ENCODE results near the gene LRRC52. TPM values are rescaled to one million over a fixed set of nuclear protein-coding genes. Genes with fewer than 3 reads are reported as not detected.
A peak's percentile ranks its signal among the peaks of the same experiment; 100 is the strongest.

LRRC52 gene, protein sequence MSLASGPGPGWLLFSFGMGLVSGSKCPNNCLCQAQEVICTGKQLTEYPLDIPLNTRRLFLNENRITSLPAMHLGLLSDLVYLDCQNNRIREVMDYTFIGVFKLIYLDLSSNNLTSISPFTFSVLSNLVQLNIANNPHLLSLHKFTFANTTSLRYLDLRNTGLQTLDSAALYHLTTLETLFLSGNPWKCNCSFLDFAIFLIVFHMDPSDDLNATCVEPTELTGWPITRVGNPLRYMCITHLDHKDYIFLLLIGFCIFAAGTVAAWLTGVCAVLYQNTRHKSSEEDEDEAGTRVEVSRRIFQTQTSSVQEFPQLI
- total RNA-seq = not detected

DNA sequence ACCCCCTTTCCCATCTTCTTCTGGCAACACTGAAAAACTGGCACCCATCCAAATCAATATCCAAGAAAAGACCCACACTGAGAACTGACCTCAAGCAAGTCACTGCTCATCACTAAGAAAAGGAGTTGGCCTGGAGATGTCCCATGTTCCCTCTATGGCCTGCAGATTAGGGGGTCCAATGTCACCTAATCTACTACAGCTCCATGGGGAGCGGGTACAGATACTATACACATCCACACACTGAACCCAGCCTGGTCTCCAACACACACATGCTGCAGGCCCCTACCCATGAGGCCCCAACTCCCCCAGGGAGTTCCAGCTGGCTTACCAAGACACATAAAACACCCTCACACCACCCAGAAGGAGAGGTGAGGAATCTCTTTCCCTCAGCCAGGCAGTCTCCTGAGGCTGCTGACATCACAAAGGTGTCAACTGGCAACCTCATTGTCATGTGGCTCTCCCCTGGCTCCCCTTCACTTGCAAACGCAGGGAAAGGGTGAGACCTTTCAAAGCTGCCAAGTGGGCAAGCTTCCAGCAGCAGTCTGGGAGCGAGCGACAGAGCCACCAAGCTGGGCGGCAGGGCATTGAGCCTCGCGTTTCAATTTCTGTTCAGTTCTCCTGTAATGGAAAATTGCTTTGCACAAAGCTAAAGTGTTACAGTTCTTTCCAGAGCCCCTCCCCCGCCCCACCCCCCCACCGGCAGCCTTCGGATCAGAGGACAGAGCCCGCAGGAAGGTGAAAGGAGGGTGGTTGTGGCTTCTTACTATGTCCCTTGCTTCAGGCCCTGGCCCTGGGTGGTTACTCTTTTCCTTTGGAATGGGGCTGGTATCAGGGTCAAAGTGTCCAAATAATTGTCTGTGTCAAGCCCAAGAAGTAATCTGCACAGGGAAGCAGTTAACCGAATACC is at the start of gene LRRC52:
Gene LRRC52, plus strand, starts transcription at position 469 of the 907 bp plus-strand sequence. Its CDS starts 297 bp downstream, at position 766.
- no peak for ATAC-seq
- TF ChIP-seq, protein P1, sequence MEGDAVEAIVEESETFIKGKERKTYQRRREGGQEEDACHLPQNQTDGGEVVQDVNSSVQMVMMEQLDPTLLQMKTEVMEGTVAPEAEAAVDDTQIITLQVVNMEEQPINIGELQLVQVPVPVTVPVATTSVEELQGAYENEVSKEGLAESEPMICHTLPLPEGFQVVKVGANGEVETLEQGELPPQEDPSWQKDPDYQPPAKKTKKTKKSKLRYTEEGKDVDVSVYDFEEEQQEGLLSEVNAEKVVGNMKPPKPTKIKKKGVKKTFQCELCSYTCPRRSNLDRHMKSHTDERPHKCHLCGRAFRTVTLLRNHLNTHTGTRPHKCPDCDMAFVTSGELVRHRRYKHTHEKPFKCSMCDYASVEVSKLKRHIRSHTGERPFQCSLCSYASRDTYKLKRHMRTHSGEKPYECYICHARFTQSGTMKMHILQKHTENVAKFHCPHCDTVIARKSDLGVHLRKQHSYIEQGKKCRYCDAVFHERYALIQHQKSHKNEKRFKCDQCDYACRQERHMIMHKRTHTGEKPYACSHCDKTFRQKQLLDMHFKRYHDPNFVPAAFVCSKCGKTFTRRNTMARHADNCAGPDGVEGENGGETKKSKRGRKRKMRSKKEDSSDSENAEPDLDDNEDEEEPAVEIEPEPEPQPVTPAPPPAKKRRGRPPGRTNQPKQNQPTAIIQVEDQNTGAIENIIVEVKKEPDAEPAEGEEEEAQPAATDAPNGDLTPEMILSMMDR (IDR thresholded peaks at IDR 0.05) = no peak
- TF ChIP-seq POLR2A (IDR thresholded peaks at IDR 0.05) (no peak), EP300 (IDR thresholded peaks at IDR 0.05) (no peak), POLR2AphosphoS5 (IDR thresholded peaks at IDR 0.05) (no peak)
- no peaks in the 10 kb centered on the region for H3K9me3 ChIP-seq
- H3K27me3 ChIP-seq = no peaks in the 10 kb centered on the region
- WGBS, 2 donors (ENCODE audit: low coverage in 1 of 2) = 29% methylated on average over 5 of the region's 12 CpGs; no CpG with 5 or more reads in 1 of the 2 donors
- peaks cover 0 to 13% (median 5%) of the 10 kb centered on the region in 3 donors for H3K4me1 ChIP-seq
- peak within 1 kb of the TSS in 1 of 4 donors; percentile 0 for H3K27ac ChIP-seq
- no peaks in the 10 kb centered on the region for H3K36me3 ChIP-seq
- no peak within 1 kb of the TSS for H3K4me3 ChIP-seq

DNA sequence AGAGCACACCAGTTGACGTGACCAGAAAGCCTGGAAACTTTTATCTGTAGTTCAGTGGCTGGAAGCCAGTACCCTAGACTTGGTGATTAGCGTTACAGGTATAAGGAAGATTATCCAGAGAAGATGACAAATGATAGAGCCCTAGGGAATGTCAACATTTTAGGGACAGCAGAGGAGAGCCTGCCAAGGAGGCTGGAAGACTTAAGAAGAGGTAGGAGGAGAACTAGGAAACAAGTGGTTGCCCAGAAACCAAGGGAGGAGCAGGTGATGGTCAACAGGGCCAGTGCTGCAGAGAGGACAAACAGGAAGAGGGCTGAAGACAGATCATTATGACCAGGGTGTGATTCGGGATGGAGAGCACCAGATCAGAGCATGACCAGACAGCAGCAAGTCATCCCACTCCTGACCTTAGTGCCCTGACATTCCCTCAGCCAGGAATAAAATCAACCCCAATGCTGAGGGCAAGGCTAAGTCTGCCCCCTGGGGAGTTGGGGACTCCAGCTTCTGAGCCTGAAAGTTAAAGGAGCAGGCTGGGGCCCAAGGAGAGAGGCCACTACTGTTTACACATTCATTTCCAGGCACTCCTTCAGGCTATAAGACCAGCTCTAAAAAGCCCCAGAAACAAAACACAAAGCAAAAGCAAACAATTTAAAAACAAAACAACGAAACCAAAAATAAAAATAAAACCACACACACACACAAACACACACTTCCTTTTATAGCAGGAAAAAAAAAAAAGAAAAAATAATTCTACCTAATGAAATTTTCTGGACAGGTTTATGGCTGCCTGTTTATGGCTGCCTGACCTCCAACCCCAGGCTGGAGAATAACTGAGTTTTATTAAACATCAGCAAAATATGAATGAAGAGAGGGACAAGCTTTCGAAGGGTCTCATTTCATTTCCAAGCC is 48.6 kb upstream of the LRRC52 start:
- 48 to 52% methylated on average over 3 to 5 of the region's 5 CpGs for WGBS, 2 donors (ENCODE audit: low coverage in 1 of 2)

DNA sequence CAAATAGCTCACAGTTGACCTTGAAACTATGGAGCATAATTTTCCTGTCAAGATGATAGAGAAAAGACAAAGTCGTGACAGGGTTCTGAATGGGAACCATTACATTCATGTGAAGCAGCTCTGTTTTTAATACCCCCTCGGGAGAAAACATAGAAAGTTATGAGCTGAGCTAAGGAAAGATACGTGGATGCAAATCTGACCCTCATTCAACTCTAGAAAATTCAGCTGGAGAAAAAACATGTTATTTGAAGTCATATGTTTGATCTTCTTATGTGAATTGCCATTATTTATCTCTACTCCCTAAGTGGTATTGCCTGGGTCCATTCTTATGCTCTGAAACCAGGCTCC is 48.0 kb upstream of the LRRC52 start:
- Histone ChIP-seq H3K27ac (no peak overlapping the region), H3K4me1 (no peaks in the 10 kb centered on the region), H3K36me3 (no peaks in the 10 kb centered on the region), H3K27me3 (no peaks in the 10 kb centered on the region), H3K4me3 (no peak overlapping the region), H3K9me3 (no peaks in the 10 kb centered on the region)
- no peak for ATAC-seq
- WGBS, 2 donors (ENCODE audit: low coverage in 1 of 2) = 43 to 90% methylated on average over 3 of the region's 3 CpGs
- no peak for TF ChIP-seq EP300 (IDR thresholded peaks at IDR 0.05)

More for the DNA sequence above, 48.6 kb upstream of the LRRC52 start:
- no peaks in the 10 kb centered on the region for H3K36me3 ChIP-seq
- no peaks in the 10 kb centered on the region for H3K4me1 ChIP-seq
- TF ChIP-seq, protein P1 (IDR thresholded peaks at IDR 0.05) = no peak
- TF ChIP-seq POLR2A (IDR thresholded peaks at IDR 0.05) = no peak
- TF ChIP-seq POLR2AphosphoS5 (IDR thresholded peaks at IDR 0.05) = no peak
- TF ChIP-seq EP300 (IDR thresholded peaks at IDR 0.05) = no peak
- no peaks in the 10 kb centered on the region for H3K9me3 ChIP-seq
- no peak for ATAC-seq
- H3K4me3 ChIP-seq = no peak overlapping the region
- H3K27me3 ChIP-seq = no peaks in the 10 kb centered on the region
- H3K27ac ChIP-seq = no peak overlapping the region

DNA sequence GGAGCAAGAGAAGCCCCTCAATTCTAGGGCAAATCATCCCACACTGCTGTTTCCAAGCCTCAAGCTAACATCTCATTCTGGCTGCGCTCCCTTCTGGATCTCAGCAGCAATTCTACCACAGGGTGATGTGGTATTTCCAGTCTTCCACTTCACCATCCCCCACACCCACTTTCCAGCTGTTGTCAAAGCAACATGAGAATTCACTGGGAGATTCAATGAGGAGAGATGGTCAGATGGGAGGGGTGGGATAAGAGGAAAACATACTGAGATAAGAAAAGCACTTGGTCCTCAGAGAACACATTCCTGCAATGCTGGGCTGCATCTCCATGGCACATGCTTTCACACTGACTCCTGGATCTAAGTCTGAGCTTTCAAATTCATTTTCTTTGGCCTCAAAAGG is 47.3 kb upstream of the LRRC52 start:
- Histone ChIP-seq H3K4me3 (no peak overlapping the region), H3K4me1 (no peaks in the 10 kb centered on the region), H3K9me3 (no peaks in the 10 kb centered on the region), H3K27ac (no peak overlapping the region), H3K27me3 (no peaks in the 10 kb centered on the region), H3K36me3 (no peaks in the 10 kb centered on the region)
- 86% methylated on average over 1 of the region's 1 CpG; no CpG with 5 or more reads in 1 of the 2 donors for WGBS, 2 donors (ENCODE audit: low coverage in 1 of 2)
- TF ChIP-seq EP300 (IDR thresholded peaks at IDR 0.05) (no peak), POLR2AphosphoS5 (IDR thresholded peaks at IDR 0.05) (no peak), POLR2A (IDR thresholded peaks at IDR 0.05) (no peak)
- TF ChIP-seq, protein P1 (IDR thresholded peaks at IDR 0.05) = no peak
- ATAC-seq = no peak

Measured in gastroesophageal sphincter (tissue), 4 donors.